SK-N-SH treated with all-trans-retinoic acid at 6 μM for 48 hours (cell line): Measurements from ENCODE around the gene CASZ1.

Experiments
- ATAC-seq: fragments of 200-7000 bp; cut with Tn5 transposase; 3 replicates; pipeline ENCODE4 v1.9.1; 2020; ENCODE audit warnings: mild to moderate bottlenecking, moderate library complexity
- ARNTL ChIP-seq: fragments of 450-650 bp; formaldehyde crosslinking; IDR thresholded peaks from 2 replicates; pipeline ENCODE4 v1.5.0; 2020; ENCODE audit warnings: low read depth, mild to moderate bottlenecking, moderate library complexity, borderline replicate concordance
- BACH2 ChIP-seq: fragments of 250-450 bp; sonication (Bioruptor Pico); IDR thresholded peaks from 2 replicates; pipeline ENCODE4 v1.9.0; 2021; ENCODE audit warnings: mild to moderate bottlenecking, borderline replicate concordance
- CREB5 ChIP-seq: fragments of 250-450 bp; sonication (Bioruptor Pico); IDR thresholded peaks from 2 replicates; pipeline ENCODE4 v1.5.1; 2020; ENCODE audit warnings: low read depth, mild to moderate bottlenecking, moderate library complexity
- CSDC2 ChIP-seq: fragments of 250-450 bp; sonication (Bioruptor Pico); IDR thresholded peaks from 2 replicates; pipeline ENCODE4 v1.5.0; 2020; ENCODE audit warnings: mild to moderate bottlenecking, moderate library complexity
- CSRNP3 ChIP-seq: fragments of 250-450 bp; sonication (Bioruptor Pico); IDR thresholded peaks from 2 replicates; pipeline ENCODE4 v1.5.1; 2021; ENCODE audit warnings: mild to moderate bottlenecking, moderate library complexity
- GLIS3 ChIP-seq: fragments of 250-450 bp; sonication (Bioruptor Pico); IDR thresholded peaks from 2 replicates; pipeline ENCODE4 v1.5.0; 2020; ENCODE audit warnings: mild to moderate bottlenecking, moderate library complexity
- OSR1 ChIP-seq: fragments of 250-450 bp; sonication (Bioruptor Pico); IDR thresholded peaks from 2 replicates; pipeline ENCODE4 v1.8.0; 2022; ENCODE audit warnings: moderate library complexity, mild to moderate bottlenecking, inconsistent platforms
- PATZ1 ChIP-seq: fragments of 250-450 bp; sonication (Bioruptor Pico); IDR thresholded peaks from 2 replicates; pipeline ENCODE4 v1.8.0; 2020; ENCODE audit warnings: mild to moderate bottlenecking, moderate library complexity, borderline replicate concordance
- POU6F1 ChIP-seq: fragments of 250-450 bp; sonication (Bioruptor Pico); IDR thresholded peaks from 2 replicates; pipeline ENCODE4 v1.8.0; 2021; ENCODE audit warnings: low read depth, mild to moderate bottlenecking, moderate library complexity, borderline replicate concordance
- PPARA ChIP-seq: fragments of 250-450 bp; sonication (Bioruptor Pico); IDR thresholded peaks from 2 replicates; pipeline ENCODE4 v1.5.0; 2020; ENCODE audit warnings: mild to moderate bottlenecking, borderline replicate concordance
- RARB ChIP-seq: fragments of 250-450 bp; sonication (Bioruptor Pico); IDR thresholded peaks from 2 replicates; pipeline ENCODE4 v1.8.0; 2021; ENCODE audit warnings: mild to moderate bottlenecking, moderate library complexity
- TOX ChIP-seq: fragments of 250-450 bp; sonication (Bioruptor Pico); IDR thresholded peaks from 2 replicates; pipeline ENCODE4 v1.8.0; 2021; ENCODE audit warnings: mild to moderate bottlenecking, moderate library complexity, borderline replicate concordance
- TSHZ2 ChIP-seq: fragments of 250-450 bp; sonication (Bioruptor Pico); IDR thresholded peaks from 2 replicates; pipeline ENCODE4 v1.5.0; 2020; ENCODE audit warnings: mild to moderate bottlenecking, moderate library complexity
- ZC3H10 ChIP-seq: fragments of 250-450 bp; sonication (Bioruptor Pico); IDR thresholded peaks from 2 replicates; pipeline ENCODE4 v1.5.1; 2021; ENCODE audit warnings: mild to moderate bottlenecking, moderate library complexity
- ZFP30 ChIP-seq: fragments of 450-650 bp; formaldehyde crosslinking; IDR thresholded peaks from 2 replicates; pipeline ENCODE4 v1.5.0; 2022; ENCODE audit warnings: mild to moderate bottlenecking, moderate library complexity
- ZNF565 ChIP-seq: fragments of 450-650 bp; formaldehyde crosslinking; conservative IDR thresholded peaks from 2 replicates; pipeline ENCODE4 v1.5.0; 2020; ENCODE audit warnings: low read depth, mild to moderate bottlenecking, moderate library complexity
- ZNF70 ChIP-seq: fragments of 450-650 bp; formaldehyde crosslinking; IDR thresholded peaks from 2 replicates; pipeline ENCODE4 v1.5.0; 2020; ENCODE audit warnings: mild to moderate bottlenecking, moderate library complexity
- ZNF8 ChIP-seq: fragments of 450-650 bp; formaldehyde crosslinking; IDR thresholded peaks from 2 replicates; pipeline ENCODE4 v1.5.0; 2020; ENCODE audit warnings: mild to moderate bottlenecking, moderate library complexity

CASZ1 gene

GRCh38 chr1:10818262-10819197, 22.1 kb upstream of the CASZ1 start (continued):
- TF ChIP-seq TSHZ2 (CRISPR knock-in tag) = no peak
- TF ChIP-seq GLIS3 (CRISPR knock-in tag) = no peak
- TF ChIP-seq TOX (CRISPR knock-in tag) = no peak
- TF ChIP-seq, all 23 proteins: peak for 0

- TF ChIP-seq ZNF565 (CRISPR knock-in tag) = no peak
- TF ChIP-seq, all 23 proteins: peak for 0
- ATAC-seq = no peak
Measured at GRCh38 chr1:10816743-10817369, 20.4 kb upstream of the CASZ1 start.

- no peak for ATAC-seq
- TF ChIP-seq ZNF70 (CRISPR knock-in tag) = no peak
Measured at GRCh38 chr1:10816233-10816632, 19.8 kb upstream of the CASZ1 start.

- no peak for ATAC-seq
- TF ChIP-seq CSDC2 (CRISPR knock-in tag) (no peak), ZC3H10 (CRISPR knock-in tag) (no peak), PATZ1 (CRISPR knock-in tag) (no peak), CREB5 (CRISPR knock-in tag) (no peak), ARNTL (CRISPR knock-in tag) (no peak), OSR1 (CRISPR knock-in tag) (no peak), BACH2 (no peak), ZFP30 (CRISPR knock-in tag) (no peak), CSRNP3 (CRISPR knock-in tag) (no peak), ZNF70 (CRISPR knock-in tag) (no peak), ZNF8 (CRISPR knock-in tag) (no peak), RARB (no peak), TSHZ2 (CRISPR knock-in tag) (no peak), POU6F1 (no peak), TOX (CRISPR knock-in tag) (no peak), PPARA (no peak)
Measured at GRCh38 chr1:10815858-10816195, 19.4 kb upstream of the CASZ1 start.
